GM18858 (cell line): ENCODE results near the gene LLGL2.
"Not testable (repeated sequence)": the region's sequence is repeated elsewhere in the genome, so short reads cannot be mapped to it uniquely, and the experiment has no call there.

Experiments used
- ATAC-seq: cut with Tn5 transposase; IDR thresholded peaks from one replicate; pipeline ENCODE4 v1.9.1; 2021; ENCODE audit not compliant: unreplicated experiment

LLGL2 gene, protein sequence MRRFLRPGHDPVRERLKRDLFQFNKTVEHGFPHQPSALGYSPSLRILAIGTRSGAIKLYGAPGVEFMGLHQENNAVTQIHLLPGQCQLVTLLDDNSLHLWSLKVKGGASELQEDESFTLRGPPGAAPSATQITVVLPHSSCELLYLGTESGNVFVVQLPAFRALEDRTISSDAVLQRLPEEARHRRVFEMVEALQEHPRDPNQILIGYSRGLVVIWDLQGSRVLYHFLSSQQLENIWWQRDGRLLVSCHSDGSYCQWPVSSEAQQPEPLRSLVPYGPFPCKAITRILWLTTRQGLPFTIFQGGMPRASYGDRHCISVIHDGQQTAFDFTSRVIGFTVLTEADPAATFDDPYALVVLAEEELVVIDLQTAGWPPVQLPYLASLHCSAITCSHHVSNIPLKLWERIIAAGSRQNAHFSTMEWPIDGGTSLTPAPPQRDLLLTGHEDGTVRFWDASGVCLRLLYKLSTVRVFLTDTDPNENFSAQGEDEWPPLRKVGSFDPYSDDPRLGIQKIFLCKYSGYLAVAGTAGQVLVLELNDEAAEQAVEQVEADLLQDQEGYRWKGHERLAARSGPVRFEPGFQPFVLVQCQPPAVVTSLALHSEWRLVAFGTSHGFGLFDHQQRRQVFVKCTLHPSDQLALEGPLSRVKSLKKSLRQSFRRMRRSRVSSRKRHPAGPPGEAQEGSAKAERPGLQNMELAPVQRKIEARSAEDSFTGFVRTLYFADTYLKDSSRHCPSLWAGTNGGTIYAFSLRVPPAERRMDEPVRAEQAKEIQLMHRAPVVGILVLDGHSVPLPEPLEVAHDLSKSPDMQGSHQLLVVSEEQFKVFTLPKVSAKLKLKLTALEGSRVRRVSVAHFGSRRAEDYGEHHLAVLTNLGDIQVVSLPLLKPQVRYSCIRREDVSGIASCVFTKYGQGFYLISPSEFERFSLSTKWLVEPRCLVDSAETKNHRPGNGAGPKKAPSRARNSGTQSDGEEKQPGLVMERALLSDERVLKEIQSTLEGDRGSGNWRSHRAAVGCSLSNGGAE

DNA sequence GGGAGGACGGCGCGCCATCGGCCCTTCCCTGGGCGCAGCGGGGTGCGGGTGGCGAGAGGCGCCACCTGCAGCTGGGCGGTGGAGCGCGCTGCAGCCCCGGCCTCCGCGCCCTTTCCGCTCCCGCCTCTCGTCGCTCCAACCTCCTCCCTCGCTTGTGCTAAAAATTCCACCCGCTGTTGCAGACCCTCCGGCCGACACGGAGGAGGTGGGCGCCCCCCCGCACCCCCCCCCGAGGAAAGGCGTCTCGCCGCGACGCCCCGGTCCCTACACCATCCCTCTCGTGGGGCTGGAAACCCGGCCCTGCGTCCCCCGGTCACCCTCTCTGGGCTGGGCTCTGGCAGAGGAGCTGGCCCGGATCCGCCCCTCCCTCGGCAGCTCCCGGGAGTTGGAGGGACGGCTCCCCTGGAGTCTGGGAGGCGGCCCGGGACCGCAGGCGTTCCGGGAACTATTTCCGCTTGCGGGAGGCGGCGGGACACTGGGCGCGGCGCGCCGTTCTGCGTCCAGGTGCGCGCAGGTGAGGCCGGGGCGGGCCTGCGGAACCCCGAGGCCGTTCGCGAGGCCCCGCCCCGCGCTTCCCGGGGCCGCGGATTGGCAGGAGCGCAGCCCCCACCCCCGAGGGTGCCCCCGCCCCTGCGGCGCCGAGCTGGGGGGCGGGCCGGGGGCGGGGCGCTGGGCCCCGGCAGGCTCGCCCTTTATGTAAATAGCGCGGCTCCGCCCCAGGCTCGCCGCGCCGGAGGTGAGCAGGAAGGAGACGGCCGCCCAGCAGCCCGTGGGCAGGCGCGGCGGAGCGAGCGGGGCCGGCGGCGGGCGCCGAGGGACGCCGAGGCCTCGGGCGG, at the start of gene LLGL2:
TSS of gene LLGL2 (plus strand) at position 728 of the 836 bp plus-strand sequence. CDS start 17,730 bp downstream, outside the sequence.
- ATAC-seq, result peak; percentile 60

DNA sequence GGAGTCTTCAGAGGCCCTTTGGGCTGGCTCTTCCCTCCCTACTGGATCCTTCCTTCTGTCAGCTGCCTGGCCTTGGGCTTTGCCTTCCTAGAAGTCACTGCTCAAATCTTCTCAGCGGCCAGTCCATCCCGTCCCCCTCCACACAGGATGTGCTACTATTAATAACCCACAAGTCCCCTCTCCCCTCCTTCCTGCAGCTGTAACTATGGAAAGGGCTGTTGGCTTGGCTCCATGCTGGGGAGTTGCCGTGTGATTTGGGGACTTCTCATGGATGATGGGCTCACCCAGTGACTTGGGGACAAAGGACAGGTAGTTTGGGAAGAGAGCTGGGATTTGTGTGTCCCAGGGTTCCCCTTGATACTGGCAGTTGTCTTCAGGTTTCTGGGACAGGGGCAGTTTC, 49.6 kb upstream of the LLGL2 start:
- no peak for ATAC-seq

GRCh38 chr17:75476271-75476671, 49.2 kb upstream of the LLGL2 start:
- ATAC-seq, result no peak

GRCh38 chr17:75476752-75477489, 48.6 kb upstream of the LLGL2 start:
- ATAC-seq, result no peak

DNA sequence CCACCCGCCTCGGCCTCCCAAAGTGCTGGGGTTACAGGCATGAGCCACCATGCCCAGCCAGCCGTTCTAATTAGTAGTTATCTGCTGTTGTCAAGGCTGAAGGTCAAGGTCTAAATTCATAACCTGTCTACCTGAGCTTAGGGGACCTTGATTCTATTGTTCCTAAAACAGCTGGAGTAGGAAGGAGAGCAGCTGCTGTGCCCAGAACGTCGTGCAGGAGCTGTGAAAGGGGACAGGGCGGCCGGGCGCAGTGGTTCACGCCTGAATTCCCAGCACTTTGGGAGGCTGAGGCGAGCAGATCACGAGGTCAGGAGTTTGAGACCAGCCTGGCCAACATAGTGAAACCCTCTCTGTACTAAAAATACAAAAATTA, 48.0 kb upstream of the LLGL2 start:
- not testable (repeated sequence) for ATAC-seq

GRCh38 chr17:75478508-75478907, 47.0 kb upstream of the LLGL2 start:
- no peak for ATAC-seq

DNA sequence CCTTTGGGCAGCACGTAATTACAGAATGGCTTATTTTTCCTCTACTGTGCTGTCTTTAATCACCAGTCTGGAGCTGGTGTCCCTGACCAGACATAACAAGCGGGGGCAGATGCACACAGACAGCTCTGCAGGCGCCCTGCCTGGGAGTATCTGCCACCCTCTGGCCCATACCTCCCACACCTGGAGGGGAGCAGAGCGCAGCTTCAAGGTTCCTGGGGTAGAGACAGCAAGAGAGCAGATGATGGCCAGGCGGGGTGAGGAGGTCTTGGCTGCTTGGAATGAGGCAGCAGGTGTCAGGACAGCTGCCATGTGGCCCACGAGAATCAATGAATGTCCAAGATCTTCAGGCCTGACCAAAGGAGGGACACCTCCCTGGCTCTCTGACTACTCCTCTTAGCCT, 45.2 kb upstream of the LLGL2 start:
- no peak for ATAC-seq

GRCh38 chr17:75481194-75482068, 44.1 kb upstream of the LLGL2 start:
- no peak for ATAC-seq

DNA sequence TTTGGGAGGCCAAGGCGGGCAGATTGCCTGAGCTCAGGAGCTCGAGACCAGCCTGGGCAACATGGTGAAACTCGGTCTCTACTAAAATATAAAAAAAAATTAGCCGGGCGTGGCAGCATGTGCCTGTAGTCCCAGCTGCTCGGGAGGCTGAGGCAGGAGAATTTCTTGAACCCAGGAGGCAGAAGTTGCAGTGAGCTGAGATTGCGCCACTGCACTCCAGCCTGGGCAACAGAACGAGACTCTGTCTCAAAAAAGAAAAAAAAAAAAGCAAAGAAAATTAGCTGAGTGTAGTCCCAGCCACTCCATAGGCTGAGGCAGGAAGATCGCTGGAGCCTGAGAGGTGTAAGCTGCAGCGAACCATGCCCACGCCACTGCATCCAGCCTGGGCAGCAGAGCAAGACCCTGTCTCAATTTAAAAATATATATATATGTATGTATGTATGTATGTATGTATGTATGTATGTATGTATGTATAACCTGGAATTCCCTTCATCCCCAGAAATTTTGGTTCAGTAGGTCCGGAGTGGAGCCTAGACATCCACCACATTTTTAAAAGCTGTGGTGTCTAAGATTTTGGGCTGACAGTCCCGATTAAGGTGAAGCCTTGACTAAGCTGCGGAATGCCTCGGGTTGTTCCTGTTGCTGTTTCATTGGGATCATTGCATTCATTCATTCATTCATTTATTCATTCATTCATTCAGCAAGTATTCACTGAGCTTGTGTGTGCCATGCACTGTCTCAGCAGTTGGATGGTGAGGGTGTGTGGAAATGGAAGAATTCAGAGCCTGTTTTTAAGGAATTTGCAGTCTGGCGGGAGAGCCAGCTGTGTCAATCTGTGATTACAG, 43.2 kb upstream of the LLGL2 start:
- ATAC-seq, result no peak

DNA sequence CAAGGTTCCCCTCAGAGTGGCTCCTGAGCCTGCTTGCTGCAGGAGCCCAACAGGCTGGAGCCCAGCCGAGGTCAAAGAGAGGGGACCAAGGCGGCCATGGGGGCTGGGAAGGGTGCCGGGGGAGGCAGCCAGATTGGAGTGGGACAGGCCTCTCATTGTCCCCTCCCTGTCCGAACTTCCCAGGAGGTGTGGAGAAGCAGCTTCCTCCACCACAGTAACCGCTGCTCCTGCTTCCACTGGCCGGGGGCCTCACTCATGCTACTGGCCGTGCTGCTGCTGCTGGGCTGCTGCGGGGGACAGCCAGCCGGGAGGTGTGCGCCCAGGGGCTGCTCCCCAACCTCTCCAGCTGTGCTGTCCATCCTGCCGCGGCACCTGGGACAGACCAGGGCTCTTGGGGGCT, 39.8 kb upstream of the LLGL2 start:
- ATAC-seq, result no peak

- no peak for ATAC-seq
Measured at GRCh38 chr17:75486151-75486550, 39.3 kb upstream of the LLGL2 start.

GRCh38 chr17:75486951-75487350, 38.5 kb upstream of the LLGL2 start:
- no peak for ATAC-seq

- ATAC-seq, result no peak
Measured at GRCh38 chr17:75487351-75488070, 38.0 kb upstream of the LLGL2 start.

DNA sequence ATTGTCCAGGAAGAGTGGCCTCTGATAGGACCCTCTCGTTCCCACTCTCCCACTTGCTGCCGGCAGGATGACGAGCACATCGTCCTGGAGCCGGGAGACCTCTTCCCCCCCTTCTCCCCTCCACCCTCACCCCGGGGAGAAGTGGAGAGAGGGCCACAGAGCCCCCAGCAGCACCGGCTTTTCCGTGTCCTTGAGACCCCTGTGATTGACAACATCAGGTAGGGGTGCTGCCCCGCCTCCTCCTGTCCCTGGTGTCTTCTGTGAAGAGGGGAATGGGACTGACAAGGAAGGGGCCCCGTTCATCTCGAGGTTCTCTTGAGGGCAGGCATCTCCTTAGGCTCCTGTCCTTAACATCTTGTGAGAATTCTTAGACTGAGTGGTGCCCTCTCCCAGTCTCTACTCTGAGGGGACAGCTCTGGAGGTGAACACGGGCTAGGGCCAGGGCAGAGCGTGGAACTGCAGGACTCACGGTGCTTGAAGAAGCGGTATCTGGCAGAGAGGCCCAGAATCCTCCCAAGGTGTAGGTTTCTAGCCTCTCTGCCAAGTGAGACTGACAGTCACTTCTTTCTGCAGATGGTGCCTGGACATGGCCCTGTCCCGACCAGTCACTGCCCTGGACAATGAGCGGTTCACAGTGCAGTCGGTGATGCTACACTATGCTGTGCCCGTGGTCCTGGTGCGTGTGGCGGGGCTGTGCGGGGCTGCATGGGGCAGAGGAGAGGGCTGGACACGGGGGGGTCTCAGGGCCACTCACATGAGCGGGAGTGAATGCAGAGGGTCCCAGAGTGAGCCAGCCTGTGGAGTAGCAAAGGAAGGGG, 36.6 kb upstream of the LLGL2 start:
- ATAC-seq, result no peak

- ATAC-seq, result no peak
Measured at GRCh38 chr17:75489511-75489955, 36.0 kb upstream of the LLGL2 start.

DNA sequence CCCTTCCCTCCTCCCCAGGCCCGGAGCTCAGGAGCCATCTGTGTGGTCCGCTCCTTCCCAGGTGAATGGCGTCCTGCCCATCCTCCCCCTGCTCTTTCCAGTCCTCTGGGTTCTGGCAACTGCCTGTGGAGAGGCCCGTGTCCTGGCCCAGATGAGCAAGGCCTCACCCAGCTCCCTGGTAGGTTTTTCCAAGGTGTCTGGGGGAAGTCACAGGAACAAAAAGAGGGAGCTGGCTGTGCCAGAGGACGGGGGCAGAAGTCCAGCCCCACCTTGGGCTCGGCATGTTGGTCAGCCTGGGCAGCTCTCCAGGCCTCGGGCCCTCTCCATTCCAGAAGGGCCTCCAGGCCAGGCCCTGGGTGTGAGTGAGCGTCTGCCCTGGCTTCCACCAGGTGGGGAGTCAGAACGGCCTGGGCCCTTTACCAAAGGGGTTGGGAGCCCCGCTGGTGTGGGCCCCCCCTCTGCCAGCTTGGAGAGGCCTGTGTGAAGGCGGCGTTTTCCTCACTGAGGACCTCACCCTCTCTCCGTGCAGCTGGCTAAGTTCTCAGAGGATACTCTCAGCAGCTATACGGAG, 35.2 kb upstream of the LLGL2 start:
- no peak for ATAC-seq
